HTR-8/SVneo (cell line): ENCODE results near the gene ZDHHC12.
"Not testable (repeated sequence)": the region's sequence is repeated elsewhere in the genome, so short reads cannot be mapped to it uniquely, and the experiment has no call there.

Experiments
- DNase-seq: peaks from one replicate; pipeline ENCODE4 v3.0.0; 2011; ENCODE audit warnings: low spot score, mixed read lengths; ENCODE audit not compliant: insufficient read length
- FAIRE-seq: peaks from 2 replicates; lab custom pipeline; 2011; peaks lifted over from hg19 to GRCh38; lab: Jason Lieb, UNC

ZDHHC12 gene

GRCh38 chr9:128713411-128713780, 10.5 kb downstream of the ZDHHC12 start:
- DNase-seq = no peak
- FAIRE-seq = no peak

GRCh38 chr9:128712451-128713410, 11.2 kb downstream of the ZDHHC12 start:
- DNase-seq (no peak), FAIRE-seq (no peak)

- no peak for FAIRE-seq
Measured at GRCh38 chr9:128707446-128707845, 16.5 kb downstream of the ZDHHC12 start.

DNA sequence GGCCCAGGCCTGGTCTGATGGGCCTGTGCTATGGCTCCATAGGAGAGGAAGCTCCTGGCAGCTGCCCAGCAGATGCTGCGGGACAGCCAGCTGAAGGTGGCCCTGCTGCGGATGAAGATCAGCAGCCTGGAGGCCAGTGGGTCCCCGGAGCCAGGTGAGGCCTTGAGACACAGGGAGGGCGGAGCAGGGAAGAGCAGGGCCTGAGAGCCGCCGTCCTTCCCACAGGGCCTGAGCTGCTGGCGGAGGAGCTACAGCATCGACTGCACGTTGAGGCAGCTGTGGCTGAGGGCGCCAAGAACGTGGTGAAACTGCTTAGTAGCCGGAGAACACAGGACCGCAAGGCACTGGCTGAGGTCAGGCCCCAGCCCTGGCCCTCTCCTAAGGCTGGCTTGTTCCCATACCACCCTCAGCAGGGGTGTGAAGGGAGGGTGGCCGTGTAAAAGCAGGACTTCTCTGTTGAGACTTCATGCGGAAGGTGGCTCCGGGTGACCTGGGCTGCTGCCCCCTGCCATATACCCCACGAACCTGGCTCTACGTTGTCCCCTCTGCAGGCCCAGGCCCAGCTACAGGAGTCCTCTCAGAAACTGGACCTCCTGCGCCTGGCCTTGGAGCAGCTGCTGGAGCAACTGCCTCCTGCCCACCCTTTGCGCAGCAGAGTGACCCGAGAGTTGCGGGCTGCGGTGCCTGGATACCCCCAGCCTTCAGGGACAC, 17.1 kb downstream of the ZDHHC12 start:
- no peak for DNase-seq
- FAIRE-seq = no peak

More at GRCh38 chr9:128707446-128707845, 16.5 kb downstream of the ZDHHC12 start:
- no peak for DNase-seq

GRCh38 chr9:128706045-128706444, 17.9 kb downstream of the ZDHHC12 start:
- no peak for FAIRE-seq
- DNase-seq = no peak

- no peak for FAIRE-seq
- no peak for DNase-seq
Measured at GRCh38 chr9:128705051-128705965, 18.6 kb downstream of the ZDHHC12 start.

DNA sequence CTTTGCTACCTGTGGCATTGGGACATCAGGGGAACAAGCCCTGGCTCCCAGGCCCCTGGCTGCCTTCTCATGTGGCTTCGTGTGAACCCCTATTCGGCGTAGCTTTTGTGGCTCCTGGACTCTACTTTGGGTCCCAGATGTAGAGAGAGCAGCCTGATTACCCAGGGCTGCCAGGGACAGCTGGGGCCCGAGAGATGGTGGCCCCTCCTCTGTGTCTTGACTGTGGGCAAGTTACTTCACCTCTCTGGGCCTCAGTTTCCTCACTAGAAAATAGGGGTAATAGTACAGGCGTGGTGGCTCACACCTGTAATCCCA, 19.6 kb downstream of the ZDHHC12 start:
- DNase-seq (no peak), FAIRE-seq (no peak)

DNA sequence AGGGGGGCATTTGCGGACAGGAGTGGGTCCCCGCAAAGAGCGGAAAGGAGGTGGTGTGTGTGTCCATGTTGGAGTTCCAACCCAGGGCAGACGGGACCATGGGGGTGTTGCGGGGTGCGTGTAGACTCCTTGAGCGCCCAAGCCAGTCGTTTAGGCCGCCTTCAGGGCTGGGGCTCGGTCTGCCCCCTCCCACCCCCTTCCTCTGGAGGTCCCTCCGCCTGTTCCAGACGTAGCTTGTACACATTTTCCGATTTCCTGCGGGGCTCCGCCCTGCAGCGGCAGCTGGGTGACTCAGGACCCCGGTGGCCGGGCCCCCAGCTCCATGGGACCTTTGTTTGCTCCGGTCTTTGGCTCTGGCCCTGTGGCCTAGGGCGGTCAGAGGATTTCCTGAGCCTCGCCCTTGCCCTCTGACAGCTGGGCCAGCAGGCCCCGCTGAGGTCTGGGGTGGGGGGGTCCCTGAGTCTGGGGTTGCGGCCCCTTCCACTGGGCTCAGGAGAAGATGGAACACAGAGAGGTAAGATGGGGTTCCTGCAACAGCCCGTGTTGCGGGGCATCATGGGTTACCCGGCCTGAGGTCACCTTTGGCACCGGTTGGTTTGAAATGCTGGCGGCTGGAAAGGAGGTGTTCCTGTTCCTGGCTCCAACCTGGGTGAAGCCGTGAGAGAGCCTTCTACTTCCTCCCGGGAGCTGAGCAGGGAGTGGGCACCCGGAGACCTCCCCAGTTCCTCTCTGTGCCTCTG, 20.1 kb downstream of the ZDHHC12 start:
- no peak for FAIRE-seq
- no peak for DNase-seq

- DNase-seq (peak; percentile 33), FAIRE-seq (no peak)
Measured at GRCh38 chr9:128702949-128703615, 20.8 kb downstream of the ZDHHC12 start.

DNA sequence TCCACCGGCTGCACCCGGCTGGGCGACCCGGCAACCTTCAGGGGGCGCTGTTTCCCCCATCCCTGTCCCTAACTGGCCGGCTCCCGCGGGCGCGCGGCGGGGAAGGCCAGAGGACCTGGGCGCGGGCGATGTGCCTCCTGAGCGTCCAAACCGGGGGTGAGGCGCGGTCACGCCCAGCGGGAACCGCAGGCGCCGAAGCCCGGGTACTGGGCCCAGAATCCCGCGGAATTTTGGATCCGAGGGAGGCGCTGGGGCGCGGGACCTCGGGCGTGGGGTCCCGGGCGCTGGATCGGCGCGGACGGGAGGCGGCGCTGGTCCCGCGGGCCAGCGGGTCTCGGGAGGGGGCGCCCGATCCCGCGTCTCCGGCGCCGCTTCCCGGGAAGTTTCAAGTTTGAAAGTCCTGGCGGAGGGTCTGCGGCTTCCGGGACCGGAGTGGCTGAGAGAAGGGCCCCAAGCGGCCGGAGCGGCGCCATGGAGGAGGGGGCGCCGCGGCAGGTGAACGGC, 21.4 kb downstream of the ZDHHC12 start, which contains the start of gene PKN3:
Gene PKN3 (plus strand): TSS at position 59 of the 504 bp plus-strand sequence. CDS start 413 bp downstream, at position 472.
- peak; percentile 86 for DNase-seq
- FAIRE-seq = no peak

GRCh38 chr9:128701227-128701854, 22.6 kb downstream of the ZDHHC12 start:
- FAIRE-seq (no peak), DNase-seq (no peak)

GRCh38 chr9:128699096-128699795, 24.7 kb downstream of the ZDHHC12 start:
- not testable (repeated sequence) for FAIRE-seq, DNase-seq

DNA sequence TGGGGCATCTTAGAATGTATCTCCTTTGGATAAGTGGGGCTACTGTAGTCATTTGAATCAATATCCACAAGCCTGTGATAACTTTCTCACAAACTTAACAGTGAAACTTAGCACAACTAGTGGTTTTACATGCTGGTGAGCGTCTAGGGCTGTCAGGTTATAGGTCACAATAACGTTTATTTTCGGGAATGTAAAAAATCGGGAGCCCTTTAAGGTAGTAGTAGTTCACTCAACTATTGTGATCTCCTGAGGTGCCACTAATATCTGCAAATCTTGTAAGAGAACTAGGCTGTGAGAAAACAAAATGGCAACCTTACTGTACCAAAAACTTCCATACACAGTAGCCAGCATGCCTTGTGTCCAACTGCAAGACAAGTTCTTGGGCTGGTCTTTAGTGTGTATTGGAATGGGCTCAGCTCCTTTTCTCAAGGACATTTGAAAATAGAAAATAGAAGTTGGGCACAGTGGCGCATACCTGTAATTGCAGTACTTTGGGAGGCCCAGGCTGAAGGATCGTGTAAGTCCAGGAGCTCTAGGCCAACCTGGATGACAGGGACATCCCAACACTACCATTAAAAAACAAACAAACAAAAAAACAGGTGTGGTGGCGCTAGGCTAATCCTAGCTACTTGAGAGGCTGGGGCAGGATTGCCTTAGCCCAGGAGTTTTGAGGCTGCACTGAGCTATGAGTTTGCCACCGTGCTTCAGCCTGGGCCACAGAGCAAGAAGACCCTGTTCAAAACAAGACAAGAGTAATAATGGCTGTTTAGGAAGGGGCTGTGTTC, 26.8 kb downstream of the ZDHHC12 start:
- no peak for FAIRE-seq
- no peak for DNase-seq

DNA sequence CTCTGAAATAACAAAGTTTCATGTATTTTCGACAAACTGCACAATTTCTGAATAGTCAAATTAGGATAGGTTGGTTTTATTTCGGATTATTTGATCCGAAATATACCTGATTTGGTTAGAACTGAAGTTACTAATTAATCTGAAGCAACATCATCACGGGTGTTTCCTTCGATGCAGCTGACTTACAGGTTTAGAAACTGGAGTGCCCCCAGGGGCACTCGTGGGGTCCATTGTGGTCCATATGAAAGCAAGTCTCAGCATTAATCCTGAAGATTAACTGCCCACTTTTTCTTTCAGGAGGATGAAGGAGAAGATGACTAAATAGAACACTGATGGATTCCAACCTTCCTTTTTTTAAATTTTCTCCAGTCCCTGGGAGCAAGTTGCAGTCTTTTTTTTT, 29.6 kb downstream of the ZDHHC12 start:
- DNase-seq (no peak), FAIRE-seq (no peak)

GRCh38 chr9:128693738-128694137, 30.2 kb downstream of the ZDHHC12 start:
- not testable (repeated sequence) for DNase-seq, FAIRE-seq

DNA sequence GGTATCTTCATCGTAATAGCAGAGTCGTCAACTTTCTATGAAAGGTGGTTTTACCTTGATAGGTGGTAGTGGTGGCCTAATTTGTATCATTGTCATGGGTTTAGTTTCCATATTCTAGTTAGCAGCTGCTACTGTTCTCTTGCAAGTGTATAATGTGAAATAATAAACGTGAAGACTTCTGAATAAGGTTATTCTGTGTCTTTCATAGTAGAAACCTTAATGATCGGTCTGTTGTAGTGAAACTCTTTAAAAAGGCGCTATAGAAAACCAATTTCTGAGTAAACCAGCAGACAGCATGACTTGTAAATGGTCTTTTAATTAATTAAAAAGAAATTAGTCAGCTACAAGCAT, 33.3 kb downstream of the ZDHHC12 start:
- FAIRE-seq = no peak
- no peak for DNase-seq
